Body of pancreas (tissue), 4 donors: ENCODE data around the gene KNTC1. TPM values are rescaled to one million over a fixed set of nuclear protein-coding genes. Genes with fewer than 3 reads are reported as not detected.
A peak's percentile ranks its signal among the peaks of the same experiment; 100 is the strongest.
"Not testable (repeated sequence)": the region's sequence is repeated elsewhere in the genome, so short reads cannot be mapped to it uniquely, and the experiment has no call there.

Experiments used
- ATAC-seq: fragments of 150-250 bp; one replicate; pipeline ENCODE4 v1.9.1; 2016
- DNase-seq, 4 donors: peaks; one replicate each; pipeline ENCODE4 v3.0.0-alpha.2; 2019
- H3K27ac ChIP-seq, 4 donors: fragments of 200-600 bp; sonication (generic); 1 replicate in 3 of 4; 2 replicates in 1 of 4; pipeline versions ENCODE4 v1.5.1 to v1.6.1; 2016 to 2019; ENCODE audit warnings: mild to moderate bottlenecking in 1 of 4, mixed read lengths in 1 of 4, moderate library complexity in 1 of 4
- H3K27me3 ChIP-seq, 2 donors: fragments of 200-600 bp; sonication (generic); one replicate each; pipeline ENCODE4 v1.6.0; 2016; ENCODE audit warnings: mild to moderate bottlenecking in 1 of 2
- H3K36me3 ChIP-seq, 2 donors: fragments of 200-600 bp; sonication (generic); replicated peaks in 1 of 2; 2 replicates each; pipeline ENCODE4 v1.5.1; 2016; ENCODE audit warnings: low read depth in 2 of 2; ENCODE audit not compliant: insufficient read depth in 1 of 2
- H3K4me1 ChIP-seq: fragments of 200-600 bp; sonication (generic); one replicate; pipeline ENCODE4 v1.6.0; 2016
- H3K4me3 ChIP-seq, 2 donors: fragments of 200-600 bp; sonication (generic); 1 replicate in 1 of 2; 2 replicates in 1 of 2; pipeline ENCODE4 v1.5.1; 2016 to 2019
- H3K9me3 ChIP-seq, 3 donors: fragments of 200-600 bp; sonication (generic); 1 replicate in 2 of 3; 2 replicates in 1 of 3; pipeline ENCODE4 v1.5.1; 2016
- POLR2A ChIP-seq, 3 donors: fragments of 450-650 bp; IDR thresholded peaks; one replicate each; pipeline ENCODE4 v1.6.1; 2016; ENCODE audit warnings: antibody characterized with exemption in 3 of 3, mild to moderate bottlenecking in 2 of 3
- WGBS, 2 donors: methylation state at CpG; one replicate each; pipeline ENCODE4 v1.1.5; 2017; 5-methylcytosine and 5-hydroxymethylcytosine counted together
- intact Hi-C: fragments of 100-400 bp; cut with DNase I; formaldehyde crosslinking; loops from one replicate; pipeline ENCODE4 v1.15.1; 2023
- total RNA-seq, 2 donors: library from RNA; depleted of rRNA; stranded (reverse); fragments of >200 nt; gene quantifications; one replicate each; pipeline ENCODE4 v1.1.0, GENCODE V29; 2016
- TF ChIP-seq, protein P1 (sequence below), 7 experiments: fragments of 450-650 bp in 4 of 7; fragments of 200-600 bp in 3 of 7; sonication (generic) in 3 of 7; IDR thresholded peaks; one replicate each; pipeline ENCODE4 v1.5.1; 2016 to 2019; ENCODE audit warnings: antibody characterized with exemption in 7 of 7

KNTC1 gene, protein sequence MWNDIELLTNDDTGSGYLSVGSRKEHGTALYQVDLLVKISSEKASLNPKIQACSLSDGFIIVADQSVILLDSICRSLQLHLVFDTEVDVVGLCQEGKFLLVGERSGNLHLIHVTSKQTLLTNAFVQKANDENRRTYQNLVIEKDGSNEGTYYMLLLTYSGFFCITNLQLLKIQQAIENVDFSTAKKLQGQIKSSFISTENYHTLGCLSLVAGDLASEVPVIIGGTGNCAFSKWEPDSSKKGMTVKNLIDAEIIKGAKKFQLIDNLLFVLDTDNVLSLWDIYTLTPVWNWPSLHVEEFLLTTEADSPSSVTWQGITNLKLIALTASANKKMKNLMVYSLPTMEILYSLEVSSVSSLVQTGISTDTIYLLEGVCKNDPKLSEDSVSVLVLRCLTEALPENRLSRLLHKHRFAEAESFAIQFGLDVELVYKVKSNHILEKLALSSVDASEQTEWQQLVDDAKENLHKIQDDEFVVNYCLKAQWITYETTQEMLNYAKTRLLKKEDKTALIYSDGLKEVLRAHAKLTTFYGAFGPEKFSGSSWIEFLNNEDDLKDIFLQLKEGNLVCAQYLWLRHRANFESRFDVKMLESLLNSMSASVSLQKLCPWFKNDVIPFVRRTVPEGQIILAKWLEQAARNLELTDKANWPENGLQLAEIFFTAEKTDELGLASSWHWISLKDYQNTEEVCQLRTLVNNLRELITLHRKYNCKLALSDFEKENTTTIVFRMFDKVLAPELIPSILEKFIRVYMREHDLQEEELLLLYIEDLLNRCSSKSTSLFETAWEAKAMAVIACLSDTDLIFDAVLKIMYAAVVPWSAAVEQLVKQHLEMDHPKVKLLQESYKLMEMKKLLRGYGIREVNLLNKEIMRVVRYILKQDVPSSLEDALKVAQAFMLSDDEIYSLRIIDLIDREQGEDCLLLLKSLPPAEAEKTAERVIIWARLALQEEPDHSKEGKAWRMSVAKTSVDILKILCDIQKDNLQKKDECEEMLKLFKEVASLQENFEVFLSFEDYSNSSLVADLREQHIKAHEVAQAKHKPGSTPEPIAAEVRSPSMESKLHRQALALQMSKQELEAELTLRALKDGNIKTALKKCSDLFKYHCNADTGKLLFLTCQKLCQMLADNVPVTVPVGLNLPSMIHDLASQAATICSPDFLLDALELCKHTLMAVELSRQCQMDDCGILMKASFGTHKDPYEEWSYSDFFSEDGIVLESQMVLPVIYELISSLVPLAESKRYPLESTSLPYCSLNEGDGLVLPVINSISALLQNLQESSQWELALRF (N-terminal part only)
- total RNA-seq = 1 to 10 TPM; 6.6 to 8.3 TPM

DNA sequence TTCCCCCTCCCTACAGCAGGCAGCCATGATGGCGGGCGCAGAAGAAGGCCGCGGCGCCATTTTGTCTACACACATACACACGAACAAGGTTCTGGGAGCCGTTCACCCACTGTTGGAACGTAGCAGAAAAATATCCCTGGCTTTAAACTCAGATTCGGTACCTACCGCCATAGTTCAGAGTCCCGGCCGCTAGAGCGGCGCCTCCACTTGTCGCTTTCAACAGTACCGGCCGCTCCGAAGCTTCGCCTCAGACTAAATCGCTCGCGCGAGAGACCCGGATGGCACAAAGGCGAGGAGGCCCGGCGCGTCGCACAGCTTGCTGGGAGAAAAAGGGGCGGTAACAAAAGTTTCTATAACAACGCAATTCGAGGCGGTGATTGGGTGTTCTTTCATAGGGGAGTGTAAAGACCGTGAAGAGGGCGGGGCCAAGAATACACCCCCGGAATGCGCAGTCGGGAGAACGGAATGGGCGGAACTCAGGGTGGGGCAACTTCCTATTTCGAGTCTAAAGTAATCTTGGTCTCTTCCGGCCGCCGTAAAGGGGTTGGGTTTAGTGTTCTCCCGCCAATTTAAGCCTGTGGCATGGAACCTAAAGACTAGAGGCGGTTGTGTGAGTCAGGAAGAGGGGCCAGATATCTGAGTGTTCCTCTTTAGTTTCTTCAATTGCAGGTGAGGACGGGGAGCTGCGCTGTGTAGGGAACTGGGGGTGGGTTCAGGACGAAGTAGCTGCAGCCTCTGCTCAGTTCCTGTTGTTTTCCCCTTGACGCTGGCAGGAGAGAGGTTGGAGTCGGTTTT is at the start of gene KNTC1, which contains the start of gene RSRC2:
Gene KNTC1, plus strand, starts transcription at position 567 of the 795 bp plus-strand sequence. CDS start 2,815 bp downstream, outside the sequence.
Gene RSRC2, minus strand, starts transcription at position 254 of the 795 bp plus-strand sequence. Its CDS starts 83 bp downstream, at position 171.
- H3K4me1 ChIP-seq = peaks cover 45% of the 10 kb centered on the region
- H3K4me3 ChIP-seq = peak within 1 kb of the TSS; percentile 88 to 89
- H3K9me3 ChIP-seq = no peaks in the 10 kb centered on the region
- H3K36me3 ChIP-seq = peaks cover 0 to 4% of the 10 kb centered on the region in 2 donors
- peak; percentile 95 to 99 (median 99) for TF ChIP-seq POLR2A (IDR thresholded peaks at IDR 0.05)
- TF ChIP-seq, protein P1, sequence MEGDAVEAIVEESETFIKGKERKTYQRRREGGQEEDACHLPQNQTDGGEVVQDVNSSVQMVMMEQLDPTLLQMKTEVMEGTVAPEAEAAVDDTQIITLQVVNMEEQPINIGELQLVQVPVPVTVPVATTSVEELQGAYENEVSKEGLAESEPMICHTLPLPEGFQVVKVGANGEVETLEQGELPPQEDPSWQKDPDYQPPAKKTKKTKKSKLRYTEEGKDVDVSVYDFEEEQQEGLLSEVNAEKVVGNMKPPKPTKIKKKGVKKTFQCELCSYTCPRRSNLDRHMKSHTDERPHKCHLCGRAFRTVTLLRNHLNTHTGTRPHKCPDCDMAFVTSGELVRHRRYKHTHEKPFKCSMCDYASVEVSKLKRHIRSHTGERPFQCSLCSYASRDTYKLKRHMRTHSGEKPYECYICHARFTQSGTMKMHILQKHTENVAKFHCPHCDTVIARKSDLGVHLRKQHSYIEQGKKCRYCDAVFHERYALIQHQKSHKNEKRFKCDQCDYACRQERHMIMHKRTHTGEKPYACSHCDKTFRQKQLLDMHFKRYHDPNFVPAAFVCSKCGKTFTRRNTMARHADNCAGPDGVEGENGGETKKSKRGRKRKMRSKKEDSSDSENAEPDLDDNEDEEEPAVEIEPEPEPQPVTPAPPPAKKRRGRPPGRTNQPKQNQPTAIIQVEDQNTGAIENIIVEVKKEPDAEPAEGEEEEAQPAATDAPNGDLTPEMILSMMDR (IDR thresholded peaks at IDR 0.05) = peak in 3 of 7 experiments; percentile 3 to 13 (median 13)
- 0% methylated on average over 51 of the region's 51 CpGs for WGBS, 2 donors
- peak within 1 kb of the TSS; percentile 95 to 100 (median 96) for H3K27ac ChIP-seq
- DNase-seq = peak; percentile 99 to 100 (median 99)
- no peaks in the 10 kb centered on the region for H3K27me3 ChIP-seq
- intact Hi-C loops = no loop called here
- peak; percentile 97 for ATAC-seq

DNA sequence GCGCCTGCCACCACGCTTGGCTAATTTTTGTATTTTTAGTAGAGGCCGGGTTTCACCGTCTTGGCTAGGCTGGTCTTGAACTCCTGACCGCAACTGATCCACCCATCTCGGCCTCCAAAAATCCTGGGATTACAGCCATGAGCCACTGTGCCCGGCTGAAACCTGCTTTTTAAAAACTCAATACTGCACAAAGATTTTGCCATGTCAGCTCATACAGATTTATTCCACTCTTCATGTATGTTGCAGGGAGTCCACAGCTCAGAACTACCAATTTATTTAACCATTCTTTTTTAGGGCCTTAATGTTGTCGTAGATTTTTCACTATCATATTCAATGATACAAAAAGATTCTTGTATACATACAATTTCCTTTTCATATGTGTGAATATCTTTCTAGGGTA is 46.3 kb upstream of the KNTC1 start:
- H3K4me1 ChIP-seq = no peaks in the 10 kb centered on the region
- H3K9me3 ChIP-seq = no peaks in the 10 kb centered on the region
- no peak for DNase-seq
- ATAC-seq = no peak
- H3K4me3 ChIP-seq = no peak overlapping the region
- H3K36me3 ChIP-seq = peaks cover 9 to 32% of the 10 kb centered on the region in 2 donors
- intact Hi-C loops = no loop called here
- TF ChIP-seq, protein P1 (IDR thresholded peaks at IDR 0.05) = no peak
- no peak for TF ChIP-seq POLR2A (IDR thresholded peaks at IDR 0.05)
- H3K27ac ChIP-seq = no peak overlapping the region
- 97 to 98% methylated on average over 6 to 8 of the region's 8 CpGs for WGBS, 2 donors
- H3K27me3 ChIP-seq = no peaks in the 10 kb centered on the region

DNA sequence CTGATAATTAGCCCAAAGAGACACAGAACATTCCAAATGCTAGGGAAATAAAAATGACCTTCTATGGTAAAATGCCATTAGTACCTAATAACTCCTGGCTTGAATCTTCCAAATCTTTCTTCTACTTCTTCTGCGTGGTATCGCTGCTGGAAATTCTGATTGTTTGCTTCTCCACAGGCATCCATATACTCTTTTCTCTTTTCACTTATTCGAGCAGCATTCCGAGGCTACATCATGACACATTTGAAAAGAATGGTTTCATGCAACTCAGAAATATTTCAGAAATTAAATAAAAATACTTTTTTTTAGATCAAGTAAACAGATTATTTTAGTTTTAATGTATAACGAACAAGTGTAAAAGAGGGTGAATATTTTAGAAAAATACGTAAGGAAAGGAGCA is 45.2 kb upstream of the KNTC1 start:
- Histone ChIP-seq H3K4me1 (no peaks in the 10 kb centered on the region), H3K9me3 (no peaks in the 10 kb centered on the region), H3K27me3 (no peaks in the 10 kb centered on the region), H3K36me3 (peaks cover 6 to 31% of the 10 kb centered on the region in 2 donors), H3K27ac (no peak overlapping the region), H3K4me3 (no peak overlapping the region)
- ATAC-seq (no peak), DNase-seq (no peak)
- intact Hi-C loops = no loop called here
- no peak for TF ChIP-seq POLR2A (IDR thresholded peaks at IDR 0.05)
- TF ChIP-seq, protein P1 (IDR thresholded peaks at IDR 0.05) = no peak
- WGBS, 2 donors = 93 to 95% methylated on average over 6 of the region's 6 CpGs

DNA sequence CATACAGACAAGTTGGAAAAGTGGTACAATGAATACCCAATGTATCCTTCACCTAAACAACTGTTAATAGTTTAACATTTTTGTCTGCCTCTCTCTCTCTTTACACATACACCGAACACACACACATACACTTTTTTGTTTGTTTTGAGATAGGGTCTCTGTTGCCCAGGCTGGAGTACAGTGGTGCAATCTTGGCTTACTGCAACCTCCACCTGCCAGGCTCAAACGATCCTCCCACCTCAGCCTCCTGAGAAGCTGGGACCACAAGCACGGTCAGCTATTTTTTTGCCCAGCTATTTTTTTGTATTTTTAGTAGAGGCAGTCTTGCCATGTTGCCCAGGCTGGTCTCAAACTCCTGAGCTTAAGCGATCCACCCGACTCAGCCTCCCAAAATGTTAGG is 43.1 kb upstream of the KNTC1 start:
- Histone ChIP-seq H3K4me3 (no peak overlapping the region), H3K36me3 (peaks cover 16 to 38% of the 10 kb centered on the region in 2 donors), H3K4me1 (no peaks in the 10 kb centered on the region), H3K27ac (no peak overlapping the region), H3K9me3 (no peaks in the 10 kb centered on the region), H3K27me3 (no peaks in the 10 kb centered on the region)
- ATAC-seq (no peak), DNase-seq (no peak)
- intact Hi-C loops = no loop called here
- TF ChIP-seq POLR2A (IDR thresholded peaks at IDR 0.05) = no peak
- TF ChIP-seq, protein P1 (IDR thresholded peaks at IDR 0.05) = no peak
- 76 to 82% methylated on average over 5 of the region's 5 CpGs for WGBS, 2 donors

DNA sequence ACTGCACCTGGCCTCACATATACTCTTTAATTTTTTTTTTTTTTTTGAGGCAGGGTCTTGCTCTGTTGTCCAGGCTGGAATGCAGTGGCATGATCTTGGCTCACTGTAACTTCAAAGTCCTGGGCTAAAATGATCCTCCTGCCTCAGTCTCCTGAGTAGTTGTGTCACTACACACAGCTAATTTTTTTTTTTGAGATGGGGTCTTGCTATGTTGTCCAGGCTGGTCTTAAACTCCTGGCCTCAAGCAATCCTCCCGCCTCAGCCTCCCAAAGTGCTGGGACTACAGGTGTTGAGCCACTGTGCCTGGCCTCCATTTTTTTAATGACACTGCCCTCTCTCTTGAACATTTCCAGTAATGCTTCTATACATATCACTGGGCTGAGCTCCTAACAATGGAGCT is 42.7 kb upstream of the KNTC1 start:
- H3K27ac ChIP-seq, H3K4me1 ChIP-seq, H3K9me3 ChIP-seq, H3K4me3 ChIP-seq, intact Hi-C loops, ATAC-seq, H3K27me3 ChIP-seq, DNase-seq: not testable (repeated sequence)
- WGBS, 2 donors = 93 to 100% methylated on average over 1 of the region's 1 CpG
- H3K36me3 ChIP-seq = peaks cover 16 to 42% of the 10 kb centered on the region in 2 donors

DNA sequence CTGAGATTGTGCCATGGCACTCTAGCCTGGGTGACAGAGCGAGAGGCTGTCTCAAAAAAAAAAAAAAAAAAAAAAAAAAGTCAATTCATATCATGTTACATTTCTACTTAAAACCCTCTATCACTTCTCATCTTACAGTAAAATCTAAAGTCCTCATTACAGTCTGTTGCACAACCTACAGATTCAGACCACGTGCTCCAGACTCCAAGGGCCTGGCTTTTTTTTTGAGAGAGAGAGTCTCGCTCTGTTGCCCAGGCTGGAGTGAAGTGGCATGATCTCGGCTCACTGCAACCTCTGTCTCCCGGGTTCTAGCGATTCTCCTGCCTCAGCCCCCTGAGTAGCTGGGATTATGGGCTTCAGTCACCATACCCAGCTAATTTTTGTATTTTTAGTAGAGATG is 40.7 kb upstream of the KNTC1 start:
- H3K27me3 ChIP-seq, H3K9me3 ChIP-seq, H3K27ac ChIP-seq, H3K4me3 ChIP-seq, ATAC-seq, DNase-seq, H3K4me1 ChIP-seq, intact Hi-C loops: not testable (repeated sequence)
- H3K36me3 ChIP-seq = peaks cover 16 to 40% of the 10 kb centered on the region in 2 donors
- WGBS, 2 donors = 93 to 95% methylated on average over 6 of the region's 6 CpGs
